ENCODE data around the gene ZFP36L2. TPM values are rescaled to one million over a fixed set of nuclear protein-coding genes. Genes with fewer than 3 reads are reported as not detected.
A peak's percentile ranks its signal among the peaks of the same experiment; 100 is the strongest.

Gene ZFP36L2
- total and polyA plus RNA-seq, 9 of the 15 experiments (the other 6 are each of a cell fraction or from before 2014, with no cell fraction given), result 4.1 to 60.6 (median 20.3) TPM

GRCh38 chr2:43221763-43222474 lies 4.5 kb downstream of the ZFP36L2 start (continued):
- TF ChIP-seq ARID3B (CRISPR knock-in tag; IDR thresholded peaks at IDR 0.05; ENCODE audit: borderline replicate concordance) (no peak), ZNF133 (CRISPR knock-in tag; IDR thresholded peaks at IDR 0.05) (no peak), DACH1 (IDR thresholded peaks at IDR 0.05; ENCODE audit: partially characterized antibody) (peak; percentile 78), CC2D1A (IDR thresholded peaks at IDR 0.05) (no peak), ZNF280B (CRISPR knock-in tag; IDR thresholded peaks at IDR 0.05) (no peak), ZBTB1 (CRISPR knock-in tag; IDR thresholded peaks at IDR 0.05; ENCODE audit: borderline replicate concordance, low read depth) (no peak), DEAF1 (CRISPR knock-in tag; IDR thresholded peaks at IDR 0.05) (no peak), KLF6 (CRISPR knock-in tag; IDR thresholded peaks at IDR 0.05; ENCODE audit: borderline replicate concordance) (0 out of 2 replicates have a peak, but pooled peaks have one; percentile 27), ZFP1 (CRISPR knock-in tag; IDR thresholded peaks at IDR 0.05) (no peak), TEAD2 (tag; IDR thresholded peaks at IDR 0.05) (no peak), RNF219 (CRISPR knock-in tag; IDR thresholded peaks at IDR 0.05) (peak; percentile 80; the same call in 1 of the 2 replicates), BACH1 (tag; IDR thresholded peaks at IDR 0.05) (no peak), ZNF707 (CRISPR knock-in tag; conservative IDR thresholded peaks at IDR 0.05) (no peak), ZC3H8 (IDR thresholded peaks at IDR 0.05) (no peak), ZNF197 (CRISPR knock-in tag; IDR thresholded peaks at IDR 0.05; ENCODE audit: low read depth) (no peak), CAMTA2 (CRISPR knock-in tag; conservative IDR thresholded peaks at IDR 0.05) (peak; percentile 91)
- TF ChIP-seq, protein P1, sequence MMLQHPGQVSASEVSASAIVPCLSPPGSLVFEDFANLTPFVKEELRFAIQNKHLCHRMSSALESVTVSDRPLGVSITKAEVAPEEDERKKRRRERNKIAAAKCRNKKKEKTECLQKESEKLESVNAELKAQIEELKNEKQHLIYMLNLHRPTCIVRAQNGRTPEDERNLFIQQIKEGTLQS (IDR thresholded peaks at IDR 0.05), result peak; percentile 89
- TF ChIP-seq, protein P1 (CRISPR knock-in tag; conservative IDR thresholded peaks at IDR 0.05), result no peak

Data from K562 (cell line).